Measurements from ENCODE around the gene WFDC13. TPM values are rescaled to one million over a fixed set of nuclear protein-coding genes. Genes with fewer than 3 reads are reported as not detected.

The WFDC13 gene
- total and polyA plus RNA-seq, 2 of the 8 experiments (the other 6 are each of a cell fraction or from before 2014, with no cell fraction given) = not detected

GRCh38 chr20:45679650-45680049, 22.2 kb upstream of the WFDC13 start:
- no peak for FAIRE-seq
- H3K36me3 ChIP-seq (ENCODE audit: control insufficient read depth in 2 of 4, insufficient read depth in 4 of 4, low read length in 3 of 4) = no peaks in the 10 kb centered on the region
- no peak overlapping the region for H4K5ac ChIP-seq (ENCODE audit: insufficient read length, low read depth, low read length)
- H2BK15ac ChIP-seq (ENCODE audit: low read length) = no peak overlapping the region
- CTCF ChIA-PET (ENCODE audit: partially characterized antibody) = interaction anchor here (0.7 to 2.2 kb wide), 5 partner anchors 15 to 357 kb away, joined by 3 to 12 read pairs (median 3); partner anchors contain the start of gene WFDC10A
- H2AK5ac ChIP-seq (ENCODE audit: low read depth, low read length) = no peak overlapping the region
- no peaks in the 10 kb centered on the region for H3K79me1 ChIP-seq (ENCODE audit: low read depth, low read length)
- no peak overlapping the region for H2BK120ac ChIP-seq (replicated peaks; ENCODE audit: low read depth, low read length)
- H3K27ac ChIP-seq (ENCODE audit: low read depth, low read length) = no peak overlapping the region
- H3K23me2 ChIP-seq (ENCODE audit: low read depth, low read length) = no peaks in the 10 kb centered on the region
- TF ChIP-seq CHD2 (IDR thresholded peaks at IDR 0.05; ENCODE audit: low read length) = no peak
- no peak for TF ChIP-seq FOSL1 (IDR thresholded peaks at IDR 0.05; ENCODE audit: insufficient read depth, low read depth, low read length)
- no peak for TF ChIP-seq GABPA (IDR thresholded peaks at IDR 0.05; ENCODE audit: borderline replicate concordance, insufficient read depth, low read length)
- TF ChIP-seq YY1 (IDR thresholded peaks at IDR 0.05; ENCODE audit: low read depth, low read length) = no peak
- TF ChIP-seq RNF2 (IDR thresholded peaks at IDR 0.05; ENCODE audit: borderline replicate concordance, low read depth, low read length, missing control alignments, poor library complexity, severe bottlenecking) = no peak
- no peak for TF ChIP-seq EGR1 (IDR thresholded peaks at IDR 0.05; ENCODE audit: borderline replicate concordance, low read depth, low read length)
- no peak for TF ChIP-seq SIN3A (conservative IDR thresholded peaks at IDR 0.05 in 1 of 2, IDR thresholded peaks at IDR 0.05 in 1 of 2; ENCODE audit: low read depth in 1 of 2, low read length in 2 of 2)
- no peak for TF ChIP-seq E2F6 (IDR thresholded peaks at IDR 0.05)
- no peak for TF ChIP-seq EZH2 (IDR thresholded peaks at IDR 0.05; ENCODE audit: low read depth, low read length, severe bottlenecking)
- TF ChIP-seq HDAC6 (IDR thresholded peaks at IDR 0.05; ENCODE audit: low read depth, low read length) = no peak
- no peak for TF ChIP-seq KDM5A (IDR thresholded peaks at IDR 0.05; ENCODE audit: low read length)
- TF ChIP-seq USF2 (IDR thresholded peaks at IDR 0.05; ENCODE audit: low read length) = no peak
- TF ChIP-seq MAFK (IDR thresholded peaks at IDR 0.05; ENCODE audit: low read depth, low read length) = no peak
- no peaks in the 10 kb centered on the region for H3K27me3 ChIP-seq (replicated peaks in 1 of 4; ENCODE audit: control insufficient read depth in 3 of 4, extremely low read depth in 1 of 4, insufficient read depth in 3 of 4, low read length in 3 of 4)
- no peak overlapping the region for H3K23ac ChIP-seq (ENCODE audit: insufficient read length)
- DNase-seq (ENCODE audit: low read depth in 1 of 2, low spot score in 2 of 2) = no peak
- H3K4ac ChIP-seq (replicated peaks; ENCODE audit: insufficient read length, low read depth, low read length) = no peak overlapping the region
- POLR2A ChIA-PET (ENCODE audit: partially characterized antibody) = no interaction called here
- no peak overlapping the region for H3K4me2 ChIP-seq (ENCODE audit: insufficient read depth in 1 of 2, low read depth in 2 of 2, low read length in 2 of 2)
- H3K14ac ChIP-seq (ENCODE audit: insufficient read length) = no peak overlapping the region
- H4K20me1 ChIP-seq (replicated peaks in 1 of 2; ENCODE audit: control insufficient read depth in 1 of 2, insufficient read depth in 2 of 2, low read length in 2 of 2) = no peaks in the 10 kb centered on the region
- H2BK20ac ChIP-seq (ENCODE audit: low read length) = no peak overlapping the region
- no peaks in the 10 kb centered on the region for H3K79me2 ChIP-seq (ENCODE audit: control insufficient read depth in 1 of 2, insufficient read depth in 2 of 2, low read length in 2 of 2)
- H2BK12ac ChIP-seq (ENCODE audit: low read depth, low read length) = no peak overlapping the region
- no peak overlapping the region for H3K56ac ChIP-seq (replicated peaks; ENCODE audit: insufficient read length, low read depth, low read length)
- no peak overlapping the region for H2AFZ ChIP-seq (ENCODE audit: low read length)
- peaks cover 10 to 18% of the 10 kb centered on the region in 2 experiments; a peak in 3 of 4 replicates for H3K9me3 ChIP-seq (ENCODE audit: insufficient read depth in 2 of 2, low read depth in 1 of 2, low read length in 1 of 2)
- no peak overlapping the region for H3K4me3 ChIP-seq (ENCODE audit: extremely low read depth in 1 of 4, insufficient read depth in 2 of 4, low read depth in 3 of 4, low read length in 4 of 4)
- H2BK5ac ChIP-seq (ENCODE audit: low read depth, low read length) = no peak overlapping the region
- no peaks in the 10 kb centered on the region for H3K4me1 ChIP-seq (replicated peaks in 1 of 4; ENCODE audit: control insufficient read depth in 3 of 4, insufficient read depth in 4 of 4, low read length in 3 of 4)
- no peak overlapping the region for H3K18ac ChIP-seq (ENCODE audit: extremely low read depth, low read length)
- no peak overlapping the region for H4K91ac ChIP-seq (replicated peaks; ENCODE audit: insufficient read length, low read length)
- H4K8ac ChIP-seq (ENCODE audit: extremely low read depth, insufficient read depth, low read length) = no peak overlapping the region
- no peak overlapping the region for H3K9ac ChIP-seq (replicated peaks in 1 of 4; ENCODE audit: extremely low read depth in 1 of 4, low read depth in 3 of 4, low read length in 3 of 4)

All from H1 (cell line).